Measurements from ENCODE around the gene TPX2.

The TPX2 gene

DNA sequence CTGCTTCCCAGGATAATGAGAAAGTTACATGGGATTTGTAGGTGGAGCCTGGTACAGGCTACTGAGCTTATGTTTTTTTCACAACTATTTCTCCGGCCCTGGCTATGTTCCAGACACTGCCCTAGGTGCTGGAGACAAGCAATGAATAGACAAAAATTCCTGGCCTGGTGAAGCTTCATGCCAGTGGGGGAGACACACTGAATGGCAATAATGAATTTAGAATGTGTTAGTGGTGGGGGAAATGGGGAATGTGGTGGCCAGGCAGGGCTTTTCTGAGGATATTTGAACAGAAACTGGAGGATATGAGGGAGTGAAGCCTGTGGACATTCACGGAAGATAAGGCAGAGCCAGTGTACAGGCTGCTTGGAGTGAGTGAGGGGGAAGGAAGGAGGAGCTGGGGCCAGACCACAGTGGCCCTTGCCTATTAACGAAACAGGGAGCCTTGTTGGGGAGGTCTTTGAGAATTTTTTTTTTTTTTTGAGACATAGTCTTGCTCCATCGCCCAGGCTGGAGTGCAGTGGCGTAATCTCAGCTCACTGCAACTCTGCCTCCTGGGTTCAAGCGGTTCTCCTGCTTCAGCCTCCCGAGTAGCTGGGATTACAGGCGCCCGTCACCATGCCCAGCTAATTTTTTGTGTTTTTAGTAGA lies 99.7 kb downstream of the TPX2 start:
- no peak for TF ChIP-seq CTCF (IDR thresholded peaks at IDR 0.05; ENCODE audit: low read depth, low read length, missing control alignments)
- no peak for DNase-seq (ENCODE audit: low read depth)
- H3K4me3 ChIP-seq (ENCODE audit: low read depth, low read length), result no peak overlapping the region

DNA sequence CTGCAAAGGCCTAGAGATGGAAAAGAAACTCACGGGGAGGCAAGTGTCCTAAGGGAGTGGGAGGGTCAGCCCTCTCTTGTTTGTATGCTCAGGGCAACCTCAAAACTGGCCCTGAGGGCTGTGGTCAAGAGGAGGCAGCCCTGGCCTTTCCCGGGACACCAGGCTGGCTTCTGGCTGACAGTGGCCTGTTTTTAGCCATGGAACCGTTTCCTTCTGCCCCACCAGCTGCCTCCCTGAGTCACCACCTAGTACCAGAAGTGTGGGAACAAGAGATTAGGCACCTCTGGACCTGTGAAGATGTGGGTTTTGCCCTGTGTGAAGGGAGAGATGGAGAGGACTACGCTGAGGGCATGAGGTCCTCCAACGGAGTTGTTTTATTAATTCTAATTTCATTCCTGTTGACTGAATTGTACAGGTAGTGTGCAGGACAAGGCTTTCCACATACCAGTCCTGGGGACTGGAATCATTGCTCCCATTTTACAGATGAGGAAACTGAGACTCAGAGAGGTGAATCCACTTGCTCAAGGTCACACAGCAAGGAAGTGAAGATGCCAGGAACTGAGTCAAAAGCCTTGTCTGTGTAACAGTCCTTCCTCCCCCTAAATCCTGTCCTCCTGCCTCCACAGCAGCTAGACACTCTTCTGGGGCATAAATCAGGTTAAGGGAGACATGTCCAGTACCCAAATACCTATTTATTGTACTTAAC lies 100.8 kb downstream of the TPX2 start:
- H3K4me3 ChIP-seq (ENCODE audit: low read depth, low read length), result no peak overlapping the region
- DNase-seq (ENCODE audit: low read depth), result no peak
- TF ChIP-seq CTCF (IDR thresholded peaks at IDR 0.05; ENCODE audit: low read depth, low read length, missing control alignments), result no peak

DNA sequence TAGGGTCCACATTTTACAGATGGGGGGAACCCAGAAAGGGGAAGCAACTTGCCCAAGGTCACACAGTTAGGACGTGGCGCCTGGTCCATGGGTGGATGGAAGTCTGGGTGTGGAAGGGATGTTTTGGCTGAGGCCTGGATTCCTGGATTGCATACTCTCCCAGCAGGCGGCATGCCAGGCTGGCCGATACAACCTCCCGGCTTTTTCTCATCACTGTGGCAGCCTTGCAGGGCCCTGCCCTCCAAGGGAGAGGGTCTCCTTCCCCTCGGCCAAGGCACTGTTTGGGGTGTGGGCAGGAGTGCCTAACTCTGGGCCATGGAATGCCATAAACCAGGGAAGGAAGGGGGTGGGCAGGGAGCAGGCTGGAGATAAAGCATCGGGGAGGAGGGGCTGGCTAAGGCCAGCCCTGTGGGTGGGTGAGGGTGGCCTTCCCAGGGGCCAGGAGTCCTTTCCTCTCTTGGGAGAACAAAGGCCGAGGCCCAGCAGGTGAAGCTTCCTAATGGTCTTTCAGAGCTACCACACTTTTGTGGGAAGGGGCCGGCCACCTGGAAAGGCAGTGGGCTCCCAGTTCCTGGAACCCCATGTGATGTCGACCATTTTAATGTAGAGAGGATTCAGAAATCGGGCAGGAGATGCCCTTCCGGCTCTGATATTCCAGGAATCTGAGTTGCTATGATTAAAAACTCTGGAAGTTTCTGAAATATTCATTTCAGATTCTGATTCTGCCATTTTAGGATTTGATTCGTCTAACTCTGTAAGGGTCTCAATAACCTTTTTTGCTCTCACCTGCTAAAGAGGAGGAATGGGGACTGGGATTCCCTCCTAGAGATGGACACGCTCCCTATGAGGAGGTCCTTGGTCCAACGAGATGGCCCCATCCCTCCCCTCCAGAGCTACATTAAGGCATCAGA lies 102.1 kb downstream of the TPX2 start:
- no peak for DNase-seq (ENCODE audit: low read depth)

DNA sequence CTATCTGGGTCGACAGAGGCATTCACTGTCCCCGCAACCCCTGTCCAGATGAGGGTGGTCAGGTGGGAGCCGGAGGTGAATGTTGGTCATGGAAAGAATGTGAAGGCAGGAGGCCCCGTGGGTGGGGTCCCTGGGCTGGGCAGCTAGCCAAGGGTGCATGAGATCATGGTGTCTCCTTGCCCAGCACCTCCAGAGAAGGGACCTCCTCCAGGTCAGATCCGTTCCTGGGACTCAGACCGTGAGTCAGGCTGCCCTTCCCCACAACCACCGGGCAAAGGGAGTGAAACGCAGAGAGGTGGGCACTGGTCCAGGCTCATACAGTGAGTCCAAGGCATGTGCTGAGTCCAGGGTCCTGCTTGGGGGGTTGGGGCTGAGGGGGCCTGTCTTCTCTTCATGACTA lies 102.8 kb downstream of the TPX2 start:
- no peak for TF ChIP-seq CTCF (IDR thresholded peaks at IDR 0.05; ENCODE audit: low read depth, low read length, missing control alignments)
- DNase-seq (ENCODE audit: low read depth), result no peak
- no peak overlapping the region for H3K4me3 ChIP-seq (ENCODE audit: low read depth, low read length)

More for the DNA sequence above, 102.1 kb downstream of the TPX2 start:
- TF ChIP-seq CTCF (IDR thresholded peaks at IDR 0.05; ENCODE audit: low read depth, low read length, missing control alignments), result no peak
- no peak overlapping the region for H3K4me3 ChIP-seq (ENCODE audit: low read depth, low read length)

DNA sequence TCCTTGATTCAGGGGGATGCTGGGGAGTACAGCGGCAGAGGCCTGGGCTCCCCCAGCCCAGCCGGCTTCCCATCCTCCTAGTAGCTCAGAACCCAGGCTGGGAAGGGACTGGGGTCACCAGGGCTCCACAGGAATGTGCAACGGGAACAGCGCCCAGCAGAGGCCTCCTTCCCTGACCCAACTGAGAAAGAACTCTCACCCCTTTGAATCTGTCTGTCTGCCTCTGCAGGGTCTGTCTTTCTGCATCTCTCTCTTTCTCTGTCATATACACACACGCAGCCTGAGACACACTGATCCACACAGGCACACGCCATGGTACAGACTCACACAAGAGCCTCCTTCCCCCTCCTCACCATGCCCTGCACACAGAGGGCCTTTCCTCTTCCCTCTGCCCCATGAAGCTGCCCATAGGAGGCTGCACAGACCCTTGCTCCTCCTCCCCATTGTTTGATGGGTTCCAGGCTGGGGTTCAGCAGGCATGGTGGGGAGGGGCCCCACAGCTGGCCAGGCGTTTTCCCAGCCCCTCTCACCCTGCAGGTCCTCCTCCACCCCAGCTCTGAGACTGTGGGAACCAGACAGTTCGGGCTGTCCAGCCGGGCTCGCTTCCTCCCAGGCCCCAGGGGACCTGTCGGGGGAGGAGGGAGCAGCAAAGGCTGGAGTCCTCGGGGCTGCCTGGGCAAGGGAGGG lies 103.5 kb downstream of the TPX2 start:
- TF ChIP-seq CTCF (IDR thresholded peaks at IDR 0.05; ENCODE audit: low read depth, low read length, missing control alignments), result no peak
- no peak for DNase-seq (ENCODE audit: low read depth)
- H3K4me3 ChIP-seq (ENCODE audit: low read depth, low read length), result no peak overlapping the region

DNA sequence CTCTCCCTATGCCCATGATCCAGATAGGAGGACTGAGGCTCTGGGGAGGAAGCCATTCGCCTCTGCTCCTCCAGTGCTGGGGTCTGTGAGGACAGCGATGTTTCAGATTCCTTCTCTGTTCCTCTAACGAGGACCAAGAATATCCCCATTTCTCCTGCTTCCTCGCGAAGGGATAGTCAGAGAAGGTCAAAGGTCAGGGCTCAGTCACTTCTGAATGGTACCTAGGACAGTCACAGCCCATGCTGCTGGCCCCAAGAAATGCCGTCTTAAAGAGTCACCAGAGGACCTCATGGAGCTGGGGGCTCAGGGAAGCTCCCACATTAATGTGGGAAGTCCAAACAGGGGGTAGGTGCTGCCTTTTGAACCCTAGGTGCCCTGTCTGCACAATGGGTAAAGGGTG lies 104.2 kb downstream of the TPX2 start:
- TF ChIP-seq CTCF (IDR thresholded peaks at IDR 0.05; ENCODE audit: low read depth, low read length, missing control alignments), result no peak
- DNase-seq (ENCODE audit: low read depth), result no peak
- H3K4me3 ChIP-seq (ENCODE audit: low read depth, low read length), result no peak overlapping the region
